Endothelial cell of umbilical vein (primary cell): Measurements from ENCODE around the gene FYN.

Experiments
- EZH2 ChIP-seq: IDR thresholded peaks from 2 replicates; pipeline ENCODE4 v1.6.1; 2012; ENCODE audit warnings: borderline replicate concordance, low read depth, mild to moderate bottlenecking, moderate library complexity, low read length, inconsistent platforms; ENCODE audit not compliant: severe bottlenecking
- JUN ChIP-seq: IDR thresholded peaks from 2 replicates; pipeline ENCODE4 v1.6.1; 2011; ENCODE audit warnings: borderline replicate concordance, low read depth; ENCODE audit not compliant: insufficient read length, insufficient read depth
- POLR2AphosphoS5 ChIP-seq: IDR thresholded peaks from 2 replicates; pipeline ENCODE4 v1.6.1; 2012; ENCODE audit warnings: low read depth, mild to moderate bottlenecking, control low read depth, low read length, moderate library complexity; ENCODE audit not compliant: insufficient read depth
- TF ChIP-seq, protein P1 (sequence below), 2 donors: IDR thresholded peaks; 1 replicate in 1 of 2; 2 replicates in 1 of 2; pipeline ENCODE4 v1.5.1; 2011; ENCODE audit warnings: low read length in 2 of 2, mild to moderate bottlenecking in 2 of 2, moderate library complexity in 2 of 2, control low read depth in 1 of 2, inconsistent platforms in 1 of 2, low read depth in 1 of 2; ENCODE audit not compliant: insufficient read depth in 1 of 2; ENCODE audit errors: extremely low read depth in 1 of 2
- TF ChIP-seq, protein P2 (sequence below): IDR thresholded peaks from 2 replicates; pipeline ENCODE4 v1.6.1; 2011; ENCODE audit not compliant: insufficient read depth, insufficient read length

DNA sequence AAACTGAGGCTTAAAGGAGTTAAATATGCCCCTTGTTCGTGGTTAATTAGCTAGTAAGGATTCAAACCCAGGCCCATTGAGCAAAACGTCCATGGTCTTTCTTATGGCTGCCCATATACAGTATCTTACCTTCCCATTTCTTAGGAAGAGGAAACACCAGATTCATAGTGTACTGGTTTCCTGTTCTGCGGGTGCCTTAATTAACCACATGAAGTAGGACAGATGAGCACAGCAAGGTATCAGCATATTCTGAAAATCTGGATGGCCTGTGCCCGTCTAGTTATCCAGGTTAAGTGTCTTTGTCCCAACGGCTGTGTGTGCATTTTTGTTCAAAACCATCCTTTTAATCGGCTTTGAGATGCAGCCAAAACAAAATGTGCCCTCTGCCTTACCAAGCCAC, 174.1 kb downstream of the FYN start:
- TF ChIP-seq, protein P1, sequence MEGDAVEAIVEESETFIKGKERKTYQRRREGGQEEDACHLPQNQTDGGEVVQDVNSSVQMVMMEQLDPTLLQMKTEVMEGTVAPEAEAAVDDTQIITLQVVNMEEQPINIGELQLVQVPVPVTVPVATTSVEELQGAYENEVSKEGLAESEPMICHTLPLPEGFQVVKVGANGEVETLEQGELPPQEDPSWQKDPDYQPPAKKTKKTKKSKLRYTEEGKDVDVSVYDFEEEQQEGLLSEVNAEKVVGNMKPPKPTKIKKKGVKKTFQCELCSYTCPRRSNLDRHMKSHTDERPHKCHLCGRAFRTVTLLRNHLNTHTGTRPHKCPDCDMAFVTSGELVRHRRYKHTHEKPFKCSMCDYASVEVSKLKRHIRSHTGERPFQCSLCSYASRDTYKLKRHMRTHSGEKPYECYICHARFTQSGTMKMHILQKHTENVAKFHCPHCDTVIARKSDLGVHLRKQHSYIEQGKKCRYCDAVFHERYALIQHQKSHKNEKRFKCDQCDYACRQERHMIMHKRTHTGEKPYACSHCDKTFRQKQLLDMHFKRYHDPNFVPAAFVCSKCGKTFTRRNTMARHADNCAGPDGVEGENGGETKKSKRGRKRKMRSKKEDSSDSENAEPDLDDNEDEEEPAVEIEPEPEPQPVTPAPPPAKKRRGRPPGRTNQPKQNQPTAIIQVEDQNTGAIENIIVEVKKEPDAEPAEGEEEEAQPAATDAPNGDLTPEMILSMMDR (IDR thresholded peaks at IDR 0.05; ENCODE audit: extremely low read depth in 1 of 2, insufficient read depth in 1 of 2, low read depth in 1 of 2, low read length in 2 of 2) = no peak
- TF ChIP-seq JUN = no peak
- TF ChIP-seq POLR2AphosphoS5 = no peak
- TF ChIP-seq EZH2 = no peak
- TF ChIP-seq, protein P2, sequence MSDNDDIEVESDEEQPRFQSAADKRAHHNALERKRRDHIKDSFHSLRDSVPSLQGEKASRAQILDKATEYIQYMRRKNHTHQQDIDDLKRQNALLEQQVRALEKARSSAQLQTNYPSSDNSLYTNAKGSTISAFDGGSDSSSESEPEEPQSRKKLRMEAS = no peak
